Progenitor cell of endocrine pancreas (in vitro differentiated cells): Measurements from ENCODE around the gene UVRAG. TPM values are rescaled to one million over a fixed set of nuclear protein-coding genes. Genes with fewer than 3 reads are reported as not detected.
"Not testable (repeated sequence)": the region's sequence is repeated elsewhere in the genome, so short reads cannot be mapped to it uniquely, and the experiment has no call there.

Experiments used
- DNase-seq: peaks from one replicate; pipeline ENCODE4 v3.0.0; 2021; ENCODE audit warnings: low spot score; ENCODE audit not compliant: unreplicated experiment
- H3K27ac Mint-ChIP-seq: 2 replicates; pipeline ENCODE4 v1.8.0; 2021; ENCODE audit warnings: mild to moderate bottlenecking, moderate library complexity, mixed read lengths
- H3K27me3 Mint-ChIP-seq: 2 replicates; pipeline ENCODE4 v1.8.0; 2021; ENCODE audit warnings: mixed read lengths
- H3K36me3 Mint-ChIP-seq: 2 replicates; pipeline ENCODE4 v1.8.0; 2022; ENCODE audit warnings: mixed read lengths; ENCODE audit not compliant: insufficient read depth
- H3K4me1 Mint-ChIP-seq: 2 replicates; pipeline ENCODE4 v1.8.0; 2021; ENCODE audit warnings: low read depth, mixed read lengths
- H3K4me3 Mint-ChIP-seq: 2 replicates; pipeline ENCODE4 v1.8.0; 2021; ENCODE audit warnings: low read depth, mild to moderate bottlenecking, moderate library complexity, mixed read lengths
- H3K9me3 Mint-ChIP-seq: 2 replicates; pipeline ENCODE4 v1.8.0; 2021; ENCODE audit warnings: low read depth, mixed read lengths
- CTCF ChIP-seq: fragments of 200-600 bp; sonication (generic); IDR thresholded peaks from one replicate; pipeline ENCODE4 v1.5.0; 2021; ENCODE audit warnings: antibody characterized with exemption, mild to moderate bottlenecking; ENCODE audit not compliant: unreplicated experiment
- total RNA-seq: library from RNA; stranded (reverse); gene quantifications from 2 replicates; pipeline ENCODE4 v1.2.1, GENCODE V29; 2021

Gene UVRAG
- total RNA-seq, 1 donor from 2014 or later, result 25.7 TPM

- peaks cover 29% of the 10 kb centered on the region for H3K36me3 Mint-ChIP-seq
- H3K27me3 Mint-ChIP-seq, result no peaks in the 10 kb centered on the region
- H3K4me3 Mint-ChIP-seq, result no peak overlapping the region
- peaks cover 19% of the 10 kb centered on the region for H3K9me3 Mint-ChIP-seq
- no peak for TF ChIP-seq CTCF
- H3K4me1 Mint-ChIP-seq, result no peaks in the 10 kb centered on the region
- no peak for DNase-seq
- no peak overlapping the region for H3K27ac Mint-ChIP-seq
Measured at GRCh38 chr11:75969626-75970308, 154.8 kb downstream of the UVRAG start.

- H3K27ac Mint-ChIP-seq, H3K27me3 Mint-ChIP-seq, H3K4me3 Mint-ChIP-seq, H3K4me1 Mint-ChIP-seq, DNase-seq: not testable (repeated sequence)
- H3K9me3 Mint-ChIP-seq, result peaks cover 38% of the 10 kb centered on the region
- H3K36me3 Mint-ChIP-seq, result peaks cover 39% of the 10 kb centered on the region
Measured at GRCh38 chr11:75973710-75974109, 158.7 kb downstream of the UVRAG start.

GRCh38 chr11:75979075-75979474, 164.1 kb downstream of the UVRAG start:
- Mint-ChIP-seq H3K27ac (peak overlapping the region; percentile 82), H3K4me1 (peaks cover 12% of the 10 kb centered on the region), H3K36me3 (peaks cover 21% of the 10 kb centered on the region), H3K4me3 (peak overlapping the region; percentile 76), H3K9me3 (peaks cover 21% of the 10 kb centered on the region)
- not testable (repeated sequence) for H3K27me3 Mint-ChIP-seq, DNase-seq

- Mint-ChIP-seq H3K4me1 (peaks cover 12% of the 10 kb centered on the region), H3K4me3 (peak overlapping the region; percentile 76), H3K9me3 (peaks cover 20% of the 10 kb centered on the region), H3K27ac (peak overlapping the region; percentile 82), H3K36me3 (peaks cover 24% of the 10 kb centered on the region)
- not testable (repeated sequence) for H3K27me3 Mint-ChIP-seq
- peak; percentile 44 for DNase-seq
Measured at GRCh38 chr11:75979479-75980027, 164.5 kb downstream of the UVRAG start.

- H3K36me3 Mint-ChIP-seq, result peaks cover 25% of the 10 kb centered on the region
- peak overlapping the region; percentile 76 for H3K4me3 Mint-ChIP-seq
- peak overlapping the region; percentile 82 for H3K27ac Mint-ChIP-seq
- TF ChIP-seq CTCF, result no peak
- DNase-seq, result no peak
- no peaks in the 10 kb centered on the region for H3K27me3 Mint-ChIP-seq
- peaks cover 20% of the 10 kb centered on the region for H3K9me3 Mint-ChIP-seq
- peaks cover 12% of the 10 kb centered on the region for H3K4me1 Mint-ChIP-seq
Measured at GRCh38 chr11:75980031-75980430, 165.0 kb downstream of the UVRAG start.

- no peak for DNase-seq
- peaks cover 22% of the 10 kb centered on the region for H3K36me3 Mint-ChIP-seq
- H3K9me3 Mint-ChIP-seq, result peaks cover 18% of the 10 kb centered on the region
- peak overlapping the region; percentile 72 for H3K27ac Mint-ChIP-seq
- peak overlapping the region; percentile 76 for H3K4me3 Mint-ChIP-seq
- H3K4me1 Mint-ChIP-seq, result peaks cover 12% of the 10 kb centered on the region
- no peaks in the 10 kb centered on the region for H3K27me3 Mint-ChIP-seq
- TF ChIP-seq CTCF, result no peak
Measured at GRCh38 chr11:75981546-75981945, 166.5 kb downstream of the UVRAG start.

GRCh38 chr11:75982309-75982708, 167.3 kb downstream of the UVRAG start:
- Mint-ChIP-seq H3K27me3 (no peaks in the 10 kb centered on the region), H3K9me3 (peaks cover 11% of the 10 kb centered on the region), H3K4me3 (peak overlapping the region; percentile 76), H3K27ac (peak overlapping the region; percentile 72), H3K36me3 (peaks cover 24% of the 10 kb centered on the region), H3K4me1 (peaks cover 12% of the 10 kb centered on the region)
- TF ChIP-seq CTCF, result no peak
- no peak for DNase-seq
